ENCODE data around the gene KPTN. TPM values are rescaled to one million over a fixed set of nuclear protein-coding genes. Genes with fewer than 3 reads are reported as not detected.

The KPTN gene
- total RNA-seq, 1 donor = 2.6 TPM

GRCh38 chr19:47495478-47496372 is 11.7 kb upstream of the KPTN start:
- TF ChIP-seq, protein P1, sequence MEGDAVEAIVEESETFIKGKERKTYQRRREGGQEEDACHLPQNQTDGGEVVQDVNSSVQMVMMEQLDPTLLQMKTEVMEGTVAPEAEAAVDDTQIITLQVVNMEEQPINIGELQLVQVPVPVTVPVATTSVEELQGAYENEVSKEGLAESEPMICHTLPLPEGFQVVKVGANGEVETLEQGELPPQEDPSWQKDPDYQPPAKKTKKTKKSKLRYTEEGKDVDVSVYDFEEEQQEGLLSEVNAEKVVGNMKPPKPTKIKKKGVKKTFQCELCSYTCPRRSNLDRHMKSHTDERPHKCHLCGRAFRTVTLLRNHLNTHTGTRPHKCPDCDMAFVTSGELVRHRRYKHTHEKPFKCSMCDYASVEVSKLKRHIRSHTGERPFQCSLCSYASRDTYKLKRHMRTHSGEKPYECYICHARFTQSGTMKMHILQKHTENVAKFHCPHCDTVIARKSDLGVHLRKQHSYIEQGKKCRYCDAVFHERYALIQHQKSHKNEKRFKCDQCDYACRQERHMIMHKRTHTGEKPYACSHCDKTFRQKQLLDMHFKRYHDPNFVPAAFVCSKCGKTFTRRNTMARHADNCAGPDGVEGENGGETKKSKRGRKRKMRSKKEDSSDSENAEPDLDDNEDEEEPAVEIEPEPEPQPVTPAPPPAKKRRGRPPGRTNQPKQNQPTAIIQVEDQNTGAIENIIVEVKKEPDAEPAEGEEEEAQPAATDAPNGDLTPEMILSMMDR (IDR thresholded peaks at IDR 0.05; ENCODE audit: insufficient read depth, low read depth, low read length) = no peak
- no peak overlapping the region for H3K4me3 ChIP-seq (ENCODE audit: low read depth, low read length)
- DNase-seq (ENCODE audit: low read depth) = no peak

DNA sequence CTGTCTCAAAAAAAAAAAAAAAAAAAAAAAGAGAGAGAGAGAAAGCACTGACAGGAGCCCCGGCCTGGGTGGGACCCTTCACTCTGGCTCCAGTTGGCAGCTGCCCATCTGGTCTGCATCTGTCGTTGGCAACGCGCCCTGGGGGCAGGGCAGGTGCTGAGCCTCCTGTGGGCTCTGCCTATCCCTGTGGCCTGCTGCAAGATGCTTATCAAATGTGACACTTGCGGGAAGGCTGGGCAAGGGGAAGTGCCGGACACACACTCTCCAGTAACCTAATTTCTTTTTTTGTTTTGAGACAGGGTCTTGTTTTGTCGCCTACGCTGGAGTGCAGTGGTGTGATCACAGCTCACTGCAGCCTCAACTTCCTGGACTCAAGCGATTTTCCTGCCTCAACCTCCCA is 10.7 kb upstream of the KPTN start:
- no peak overlapping the region for H3K4me3 ChIP-seq (ENCODE audit: low read depth, low read length)
- DNase-seq (ENCODE audit: low read depth) = no peak
- TF ChIP-seq, protein P1 (IDR thresholded peaks at IDR 0.05; ENCODE audit: insufficient read depth, low read depth, low read length) = no peak

DNA sequence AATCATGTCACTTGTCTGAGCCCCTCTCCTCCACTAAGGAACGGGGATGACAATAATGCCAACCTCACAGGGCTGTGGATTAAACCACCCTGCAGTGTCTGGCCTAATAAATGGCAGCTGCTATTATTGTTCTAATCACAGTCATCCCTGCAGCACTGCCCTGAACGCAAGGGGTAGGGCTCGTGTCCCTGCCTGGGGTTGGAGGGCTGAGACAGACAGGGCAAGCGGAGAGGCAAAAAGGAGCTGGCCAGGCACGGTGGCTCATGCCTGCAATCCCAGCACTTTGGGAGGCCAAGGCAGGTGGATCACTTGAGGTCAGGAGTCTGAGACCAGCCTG is 10.2 kb upstream of the KPTN start:
- TF ChIP-seq, protein P1 (IDR thresholded peaks at IDR 0.05; ENCODE audit: insufficient read depth, low read depth, low read length) = no peak
- no peak for DNase-seq (ENCODE audit: low read depth)
- no peak overlapping the region for H3K4me3 ChIP-seq (ENCODE audit: low read depth, low read length)

DNA sequence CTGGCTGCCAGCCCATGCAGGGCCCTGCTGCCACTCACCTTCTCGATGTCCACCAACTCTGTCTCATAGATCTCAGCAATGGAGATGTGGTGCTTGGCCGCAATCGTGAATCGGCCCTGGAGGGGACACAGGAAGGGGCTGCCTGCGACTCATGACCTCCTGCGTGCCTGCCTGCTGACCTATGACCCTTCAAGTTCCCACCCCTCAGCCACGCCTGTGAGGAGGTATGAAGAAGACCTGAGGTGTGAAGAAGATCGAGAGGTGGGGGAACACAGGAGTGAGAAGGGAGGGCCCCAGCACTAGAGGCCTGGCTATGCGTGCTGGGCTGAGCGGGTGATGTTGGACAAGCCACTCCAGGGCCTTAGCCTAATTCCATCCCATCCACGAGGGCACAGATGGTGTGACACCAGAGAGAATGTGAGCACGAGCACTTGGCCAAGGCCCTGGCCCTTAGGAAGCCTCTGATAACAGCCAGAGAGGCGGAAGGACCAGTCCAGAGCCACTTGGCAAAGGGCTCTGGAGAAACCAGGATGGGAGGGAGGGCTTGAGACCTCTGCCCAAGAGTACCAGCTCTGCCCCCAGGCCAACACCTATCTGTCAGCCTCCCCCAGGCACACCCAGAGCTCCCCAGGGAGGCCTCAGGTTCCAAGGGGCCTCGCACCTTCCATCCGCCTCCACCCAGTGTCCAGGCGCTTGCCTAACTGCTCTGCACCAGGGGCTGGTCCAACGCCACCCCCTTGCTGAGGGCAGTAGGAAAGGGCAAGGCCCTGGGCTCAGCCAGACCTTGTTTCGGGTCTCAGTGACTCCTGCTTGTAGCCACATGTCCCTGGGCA is 9.6 kb upstream of the KPTN start:
- no peak overlapping the region for H3K4me3 ChIP-seq (ENCODE audit: low read depth, low read length)
- no peak for DNase-seq (ENCODE audit: low read depth)
- TF ChIP-seq, protein P1 (IDR thresholded peaks at IDR 0.05; ENCODE audit: insufficient read depth, low read depth, low read length) = no peak

DNA sequence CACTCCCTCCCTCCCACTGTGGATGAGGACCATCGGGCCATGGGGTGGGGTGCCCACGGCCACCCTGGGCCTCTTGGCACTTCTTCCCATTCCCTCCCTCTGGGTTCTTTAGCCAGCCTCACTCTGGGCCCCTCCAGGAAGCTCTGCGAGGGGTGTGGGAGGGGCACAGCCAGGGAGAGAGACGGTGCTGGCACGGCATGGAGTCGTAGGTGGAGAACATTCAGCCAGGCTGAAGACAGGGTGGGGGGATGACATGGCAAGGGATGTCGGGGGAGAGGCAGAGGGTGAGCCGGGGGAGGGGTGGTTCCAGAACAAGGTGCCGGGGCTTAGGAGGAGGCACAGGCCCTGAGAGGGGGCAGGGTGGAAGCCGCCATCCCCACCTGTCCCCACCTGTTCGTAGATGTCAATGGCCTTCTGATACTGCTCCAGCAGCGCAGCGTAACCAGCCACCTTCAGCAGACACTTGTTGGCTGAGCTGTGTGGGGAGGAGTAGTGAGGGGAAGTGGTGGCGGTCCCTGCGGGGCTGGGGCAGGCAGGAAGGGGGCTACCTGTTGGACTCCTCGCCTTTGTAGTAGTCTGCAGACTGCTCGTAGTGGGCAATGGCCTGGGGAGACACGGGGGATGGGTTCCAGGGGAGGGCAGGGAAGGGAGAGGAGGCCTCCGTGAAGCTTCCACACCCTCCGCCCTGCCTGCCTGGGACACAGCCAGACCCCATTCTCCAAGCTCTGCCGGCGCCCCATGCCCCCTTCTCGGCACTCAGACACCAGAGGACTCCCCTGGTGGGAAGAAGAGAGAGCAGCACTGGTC is 8.8 kb upstream of the KPTN start:
- no peak for DNase-seq (ENCODE audit: low read depth)
- TF ChIP-seq, protein P1 (IDR thresholded peaks at IDR 0.05; ENCODE audit: insufficient read depth, low read depth, low read length) = no peak

GRCh38 chr19:47492137-47492533 is 8.1 kb upstream of the KPTN start:
- no peak for DNase-seq (ENCODE audit: low read depth)

More for the DNA sequence above, 8.8 kb upstream of the KPTN start:
- no peak overlapping the region for H3K4me3 ChIP-seq (ENCODE audit: low read depth, low read length)

More at GRCh38 chr19:47492137-47492533, 8.1 kb upstream of the KPTN start:
- no peak overlapping the region for H3K4me3 ChIP-seq (ENCODE audit: low read depth, low read length)
- TF ChIP-seq, protein P1 (IDR thresholded peaks at IDR 0.05; ENCODE audit: insufficient read depth, low read depth, low read length) = no peak

Data from fibroblast of villous mesenchyme (primary cell).